ENCODE results near the gene FIP1L1. TPM values are rescaled to one million over a fixed set of nuclear protein-coding genes. Genes with fewer than 3 reads are reported as not detected.

The FIP1L1 gene
- total RNA-seq, 5 donors from 2014 or later (not counting 1 experiment from before 2014, with no cell fraction given), result 63.6 to 72.3 (median 69.7) TPM

- H3K27ac ChIP-seq (ENCODE audit: low read length), result no peak overlapping the region
- CTCF ChIA-PET, result no interaction called here
- 86% methylated on average over 12 of the region's 17 CpGs for WGBS (ENCODE audit: insufficient coverage)
These were observed 130.3 kb downstream of the FIP1L1 start for GRCh38 chr4:53507671-53508286.

GRCh38 chr4:53508446-53508845 lies 131.0 kb downstream of the FIP1L1 start:
- H3K36me3 Mint-ChIP-seq, result no peaks in the 10 kb centered on the region
- H3K4me3 Mint-ChIP-seq, result no peak overlapping the region
- no peaks in the 10 kb centered on the region for H3K36me3 ChIP-seq (ENCODE audit: control insufficient read depth in 2 of 2, extremely low read depth in 1 of 2, insufficient read depth in 1 of 2, low read length in 1 of 2)
- no peak overlapping the region for H3K27ac ChIP-seq (ENCODE audit: low read length)
- 50% methylated on average over 1 of the region's 1 CpG for WGBS (ENCODE audit: insufficient coverage)
- no peak overlapping the region for H3K27ac Mint-ChIP-seq
- H3K9me3 ChIP-seq, result no peaks in the 10 kb centered on the region
- no peaks in the 10 kb centered on the region for H3K9me3 Mint-ChIP-seq
- no peak for ATAC-seq (replicated peaks in 1 of 4)
- ChIA-PET CTCF (no interaction called here), POLR2A (no interaction called here)
- DNase-seq, result no peak
- peaks cover 5 to 10% of the 10 kb centered on the region in 2 donors for H3K27me3 Mint-ChIP-seq
- H3K4me1 Mint-ChIP-seq, result no peaks in the 10 kb centered on the region
- H3K4me3 ChIP-seq (ENCODE audit: control insufficient read depth in 1 of 2, extremely low read depth in 1 of 2, low read length in 1 of 2), result no peak overlapping the region
- no peaks in the 10 kb centered on the region for H3K27me3 ChIP-seq (replicated peaks in 1 of 2; ENCODE audit: control insufficient read depth in 2 of 2, extremely low read depth in 1 of 2, insufficient read depth in 2 of 2, low read length in 1 of 2)
- no peaks in the 10 kb centered on the region for H3K4me1 ChIP-seq (ENCODE audit: control insufficient read depth in 1 of 2, extremely low read depth in 1 of 2, insufficient read depth in 2 of 2, low read length in 2 of 2)

More at GRCh38 chr4:53507671-53508286, 130.3 kb downstream of the FIP1L1 start:
- Histone ChIP-seq H3K9me3 (no peaks in the 10 kb centered on the region), H3K36me3 (ENCODE audit: control insufficient read depth in 2 of 2, extremely low read depth in 1 of 2, insufficient read depth in 1 of 2, low read length in 1 of 2) (no peaks in the 10 kb centered on the region), H3K27me3 (replicated peaks in 1 of 2; ENCODE audit: control insufficient read depth in 2 of 2, extremely low read depth in 1 of 2, insufficient read depth in 2 of 2, low read length in 1 of 2) (no peaks in the 10 kb centered on the region), H3K4me1 (ENCODE audit: control insufficient read depth in 1 of 2, extremely low read depth in 1 of 2, insufficient read depth in 2 of 2, low read length in 2 of 2) (no peaks in the 10 kb centered on the region), H3K4me3 (ENCODE audit: control insufficient read depth in 1 of 2, extremely low read depth in 1 of 2, low read length in 1 of 2) (no peak overlapping the region)
- Mint-ChIP-seq H3K9me3 (no peaks in the 10 kb centered on the region), H3K36me3 (no peaks in the 10 kb centered on the region), H3K27ac (no peak overlapping the region), H3K4me3 (no peak overlapping the region), H3K4me1 (no peaks in the 10 kb centered on the region), H3K27me3 (peaks cover 0 to 12% of the 10 kb centered on the region in 2 donors)
- no peak for ATAC-seq (replicated peaks in 1 of 4)
- DNase-seq, result no peak
- POLR2A ChIA-PET, result no interaction called here

- no peak overlapping the region for H3K27ac ChIP-seq (ENCODE audit: low read length)
- H3K4me1 ChIP-seq (ENCODE audit: control insufficient read depth in 1 of 2, extremely low read depth in 1 of 2, insufficient read depth in 2 of 2, low read length in 2 of 2), result no peaks in the 10 kb centered on the region
- POLR2A ChIA-PET, result no interaction called here
- no peak overlapping the region for H3K27ac Mint-ChIP-seq
- H3K9me3 Mint-ChIP-seq, result no peaks in the 10 kb centered on the region
- no peaks in the 10 kb centered on the region for H3K4me1 Mint-ChIP-seq
- no peak overlapping the region for H3K4me3 ChIP-seq (ENCODE audit: control insufficient read depth in 1 of 2, extremely low read depth in 1 of 2, low read length in 1 of 2)
- ATAC-seq (replicated peaks in 1 of 4) (no peak), DNase-seq (no peak)
- CTCF ChIA-PET, result no interaction called here
- H3K36me3 ChIP-seq (ENCODE audit: control insufficient read depth in 2 of 2, extremely low read depth in 1 of 2, insufficient read depth in 1 of 2, low read length in 1 of 2), result no peaks in the 10 kb centered on the region
- no peaks in the 10 kb centered on the region for H3K9me3 ChIP-seq
- H3K27me3 ChIP-seq (replicated peaks in 1 of 2; ENCODE audit: control insufficient read depth in 2 of 2, extremely low read depth in 1 of 2, insufficient read depth in 2 of 2, low read length in 1 of 2), result no peaks in the 10 kb centered on the region
- no peaks in the 10 kb centered on the region for H3K36me3 Mint-ChIP-seq
- H3K4me3 Mint-ChIP-seq, result no peak overlapping the region
- H3K27me3 Mint-ChIP-seq, result peaks cover 6 to 12% of the 10 kb centered on the region in 2 donors
- no CpG with 5 or more reads among the region's 5 CpGs for WGBS (ENCODE audit: insufficient coverage)
These were observed 132.9 kb downstream of the FIP1L1 start for GRCh38 chr4:53510321-53510720.

Other genes starting within 250 kb of the FIP1L1 start
- 10 to 100 TPM; 19.0 to 28.9 (median 21.8) TPM for gene SCFD2, start 11.6 kb upstream of the FIP1L1 start, total RNA-seq
- gene LNX1, start 213.8 kb downstream of the FIP1L1 start, total RNA-seq, result under 1 TPM in 1 of 5 donors, not detected in 4; 0.45 TPM

Data from T-cell (primary cell).